Endothelial cell of umbilical vein (primary cell): ENCODE measurements around the gene PCSK9. TPM values are rescaled to one million over a fixed set of nuclear protein-coding genes. Genes with fewer than 3 reads are reported as not detected.

Source experiments
- BruUV-seq: library from RNA; stranded (reverse); fragments of 400-500 nt; replicated peaks from 2 replicates; lab custom pipeline; 2021; lab: Mats Ljungman, UMichigan
- CTCF ChIA-PET: fragments of 300-600, 350-600 bp; sonication (Branson Sonifier 250); formaldehyde crosslinking; loops from one replicate; lab custom pipeline; 2021; ENCODE audit warnings: antibody characterized with exemption, inconsistent platforms; lab: Charles Lee
- POLR2A ChIA-PET: fragments of 300-600, 350-600 bp; sonication (Branson Sonifier 250); formaldehyde crosslinking; loops from one replicate; lab custom pipeline; 2021; ENCODE audit warnings: antibody characterized with exemption, inconsistent platforms; lab: Charles Lee
- DNase-seq: peaks from one replicate; pipeline ENCODE4 v3.0.0-alpha.2; 2011; ENCODE audit warnings: low read depth, low spot score
- FAIRE-seq: peaks from 2 replicates; lab custom pipeline; 2011; peaks lifted over from hg19 to GRCh38; lab: Jason Lieb, UNC
- H2AFZ ChIP-seq: 2 replicates; pipeline ENCODE4 v1.6.0; 2012; ENCODE audit warnings: low read depth, low read length, control low read depth, inconsistent platforms
- H3K27ac ChIP-seq: 2 replicates; pipeline ENCODE4 v1.5.1; 2011; ENCODE audit warnings: low read depth, mild to moderate bottlenecking, control low read depth, low read length, moderate library complexity; ENCODE audit not compliant: insufficient read depth
- H3K27me3 ChIP-seq, 2 experiments: 2 replicates each; pipeline versions ENCODE4 v1.6.0 to v1.6.1; 2011; ENCODE audit warnings: low read length in 2 of 2, mixed read lengths in 1 of 2; ENCODE audit not compliant: control insufficient read depth in 2 of 2, insufficient read depth in 2 of 2
- H3K36me3 ChIP-seq, 2 experiments: 2 replicates in 1 of 2; 3 replicates in 1 of 2; pipeline ENCODE4 v1.5.1; 2011; ENCODE audit warnings: low read length in 2 of 2, mild to moderate bottlenecking in 1 of 2, moderate library complexity in 1 of 2; ENCODE audit not compliant: control insufficient read depth in 2 of 2, insufficient read depth in 2 of 2; ENCODE audit errors: extremely low read depth in 1 of 2
- H3K4me1 ChIP-seq: 3 replicates; pipeline ENCODE4 v1.5.1; 2011; ENCODE audit warnings: mild to moderate bottlenecking, low read length; ENCODE audit not compliant: control insufficient read depth, insufficient read depth; ENCODE audit errors: extremely low read depth
- H3K4me2 ChIP-seq: 2 replicates; pipeline ENCODE4 v1.6.1; 2011; ENCODE audit warnings: low read length, control low read depth, mixed read lengths; ENCODE audit not compliant: insufficient read depth
- H3K4me3 ChIP-seq, 3 experiments: fragments of 200-600 bp in 1 of 3; sonication (generic), shearing (Covaris generic) in 1 of 3; replicated peaks in 1 of 3; 2 replicates each; pipeline ENCODE4 v1.5.1; 2011 to 2016; ENCODE audit warnings: control low read depth in 3 of 3, low read length in 3 of 3, mild to moderate bottlenecking in 2 of 3, inconsistent platforms in 1 of 3, low read depth in 1 of 3, moderate library complexity in 1 of 3; ENCODE audit not compliant: insufficient read depth in 1 of 3
- H3K79me2 ChIP-seq: 2 replicates; pipeline ENCODE4 v1.6.0; 2012; ENCODE audit warnings: low read length, inconsistent platforms; ENCODE audit not compliant: control insufficient read depth, insufficient read depth
- H3K9ac ChIP-seq: replicated peaks from 2 replicates; pipeline ENCODE3; 2011; ENCODE audit warnings: low read length, control low read depth; ENCODE audit not compliant: insufficient read depth; ENCODE audit errors: extremely low read depth
- H3K9me1 ChIP-seq: replicated peaks from 3 replicates; pipeline ENCODE4 v1.6.0; 2011; ENCODE audit warnings: mild to moderate bottlenecking, low read length; ENCODE audit not compliant: control insufficient read depth, insufficient read depth; ENCODE audit errors: extremely low read depth
- H3K9me3 ChIP-seq: replicated peaks from 2 replicates; pipeline ENCODE4 v1.5.1; 2012; ENCODE audit warnings: low read length, inconsistent platforms; ENCODE audit not compliant: control insufficient read depth, insufficient read depth
- H4K20me1 ChIP-seq: replicated peaks from 2 replicates; pipeline ENCODE3; 2011; ENCODE audit warnings: mild to moderate bottlenecking, low read length; ENCODE audit not compliant: control insufficient read depth, insufficient read depth; ENCODE audit errors: extremely low read depth
- CTCF ChIP-seq, 2 donors: IDR thresholded peaks; 1 replicate in 1 of 2; 2 replicates in 1 of 2; pipeline ENCODE4 v1.5.1; 2011; ENCODE audit warnings: low read length in 2 of 2, mild to moderate bottlenecking in 2 of 2, moderate library complexity in 2 of 2, control low read depth in 1 of 2, inconsistent platforms in 1 of 2, low read depth in 1 of 2; ENCODE audit not compliant: insufficient read depth in 1 of 2; ENCODE audit errors: extremely low read depth in 1 of 2
- EZH2 ChIP-seq: IDR thresholded peaks from 2 replicates; pipeline ENCODE4 v1.6.1; 2012; ENCODE audit warnings: borderline replicate concordance, low read depth, mild to moderate bottlenecking, moderate library complexity, low read length, inconsistent platforms; ENCODE audit not compliant: severe bottlenecking
- FOS ChIP-seq: IDR thresholded peaks from 2 replicates; pipeline ENCODE4 v1.6.1; 2011; ENCODE audit warnings: mild to moderate bottlenecking, low read length, moderate library complexity, borderline replicate concordance; ENCODE audit not compliant: insufficient read depth
- GATA2 ChIP-seq: IDR thresholded peaks from 2 replicates; pipeline ENCODE4 v1.7.0; 2011; ENCODE audit warnings: low read depth, mild to moderate bottlenecking, moderate library complexity, mixed read lengths, low read length; ENCODE audit not compliant: insufficient read length, insufficient read depth
- JUN ChIP-seq: IDR thresholded peaks from 2 replicates; pipeline ENCODE4 v1.6.1; 2011; ENCODE audit warnings: borderline replicate concordance, low read depth; ENCODE audit not compliant: insufficient read length, insufficient read depth
- MYC ChIP-seq: IDR thresholded peaks from one replicate; pipeline ENCODE4 v1.6.1; 2011; ENCODE audit warnings: mild to moderate bottlenecking, low read depth, low read length
- POLR2A ChIP-seq: IDR thresholded peaks from 2 replicates; pipeline ENCODE4 v1.6.1; 2012; ENCODE audit warnings: low read depth, mild to moderate bottlenecking, control low read depth, low read length
- POLR2AphosphoS5 ChIP-seq: IDR thresholded peaks from 2 replicates; pipeline ENCODE4 v1.6.1; 2012; ENCODE audit warnings: low read depth, mild to moderate bottlenecking, control low read depth, low read length, moderate library complexity; ENCODE audit not compliant: insufficient read depth
- dilution Hi-C: fragments of 300-500 bp; cut with MboI; formaldehyde crosslinking; loops from one replicate; pipeline ENCODE4 v1.15.0; 2019; ENCODE audit warnings: low sequenced_read_pairs; ENCODE audit not compliant: extremely low pct_ligation_motif_present
- intact Hi-C: fragments of 100-400 bp; cut with micrococcal nuclease; formaldehyde crosslinking; loops from one replicate; pipeline ENCODE4 v1.10.0; 2022
- polyA plus RNA-seq, 4 experiments: library from polyadenylated mRNA; depleted of rRNA in 3 of 4; stranded (reverse) in 3 of 4; unstranded in 1 of 4; fragments of >200 nt; gene quantifications; 2 replicates each; pipeline versions ENCODE4 v1.2.1 to v1.2.3, GENCODE V29; 2011 to 2012; ENCODE audit warnings: missing spikeins in 1 of 4
- total RNA-seq: library from RNA; stranded (reverse); gene quantifications from 2 replicates; pipeline ENCODE4 v1.2.3, GENCODE V29; 2021
- TF ChIP-seq, protein P1 (sequence below): IDR thresholded peaks from 2 replicates; pipeline ENCODE4 v1.6.1; 2011; ENCODE audit not compliant: insufficient read depth, insufficient read length

The PCSK9 gene
- total and polyA plus RNA-seq, 2 donors (not counting 3 experiments of a cell fraction or from before 2014, with no cell fraction given): 0.17 to 0.35 TPM

DNA sequence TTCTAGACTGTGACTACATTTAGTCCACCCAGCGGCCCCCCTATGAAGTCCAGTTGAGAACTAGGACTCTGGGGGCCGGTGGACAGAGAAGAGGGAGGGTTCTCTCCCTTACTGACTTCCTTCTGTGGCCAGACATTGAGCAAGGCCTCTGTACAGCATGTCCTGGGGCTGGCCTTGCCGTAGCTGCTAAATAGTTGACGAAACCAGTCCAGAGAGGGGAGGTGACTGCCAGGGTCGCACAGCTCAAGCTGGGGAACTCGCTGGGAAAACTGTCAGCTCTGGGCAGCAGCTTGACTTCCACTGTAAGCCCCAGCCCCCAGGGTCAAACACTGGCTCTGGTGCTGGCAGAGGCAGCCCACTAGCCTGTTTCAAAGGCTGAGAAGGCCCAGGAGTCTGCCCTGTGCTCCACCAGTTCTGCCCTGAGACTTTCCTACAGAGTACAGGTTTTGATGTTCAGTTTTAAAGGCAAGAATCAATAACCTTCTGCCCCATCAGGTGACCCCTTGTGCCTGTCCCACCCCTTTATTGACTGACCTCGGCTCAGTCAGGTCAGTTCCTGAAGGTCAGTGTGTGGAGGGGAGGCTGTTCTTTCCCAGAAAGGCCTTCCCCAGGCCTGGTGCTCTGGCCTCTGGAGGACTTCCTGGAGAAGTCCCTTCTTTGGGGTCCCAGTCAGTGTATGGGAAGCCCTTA, 14.1 kb downstream of the PCSK9 start:
- TF ChIP-seq POLR2A (no peak), JUN (no peak), EZH2 (no peak), MYC (no peak), GATA2 (no peak), FOS (no peak), CTCF (IDR thresholded peaks at IDR 0.05; ENCODE audit: extremely low read depth in 1 of 2, insufficient read depth in 1 of 2, low read depth in 1 of 2, low read length in 2 of 2) (no peak), POLR2AphosphoS5 (no peak)
- TF ChIP-seq, protein P1, sequence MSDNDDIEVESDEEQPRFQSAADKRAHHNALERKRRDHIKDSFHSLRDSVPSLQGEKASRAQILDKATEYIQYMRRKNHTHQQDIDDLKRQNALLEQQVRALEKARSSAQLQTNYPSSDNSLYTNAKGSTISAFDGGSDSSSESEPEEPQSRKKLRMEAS: no peak
- H2AFZ ChIP-seq: no peak overlapping the region
- H3K4me1 ChIP-seq: no peaks in the 10 kb centered on the region
- H3K4me2 ChIP-seq: no peak overlapping the region
- no peaks in the 10 kb centered on the region for H4K20me1 ChIP-seq
- no peak for DNase-seq
- no peaks in the 10 kb centered on the region for H3K9me1 ChIP-seq
- no peaks in the 10 kb centered on the region for H3K9me3 ChIP-seq
- H3K27ac ChIP-seq: no peak overlapping the region
- dilution Hi-C loops: no loop called here
- no peak for FAIRE-seq
- H3K4me3 ChIP-seq: no peak overlapping the region
- ChIA-PET CTCF (no interaction called here), POLR2A (no interaction called here)
- H3K36me3 ChIP-seq: no peaks in the 10 kb centered on the region
- intact Hi-C loops: no loop called here
- no TSS peak for BruUV-seq
- no peaks in the 10 kb centered on the region for H3K79me2 ChIP-seq
- peaks cover 0 to 1% of the 10 kb centered on the region in 2 experiments for H3K27me3 ChIP-seq
- no peak overlapping the region for H3K9ac ChIP-seq
